Measurements from ENCODE around the gene AK5.

GRCh38 chr1:77238462-77238861 is 43.4 kb upstream of the AK5 start:
- TF ChIP-seq CTCF (IDR thresholded peaks at IDR 0.05): no peak
- no peak for TF ChIP-seq POLR2A (IDR thresholded peaks at IDR 0.05)

Measured in suprapubic skin (tissue), 3 donors.